ENCODE data around the gene EPHA4. TPM values are rescaled to one million over a fixed set of nuclear protein-coding genes. Genes with fewer than 3 reads are reported as not detected.

The EPHA4 gene
- total RNA-seq, 1 experiment from 2014 or later, result 3.3 TPM

- H3K9ac ChIP-seq (ENCODE audit: low read length), result no peak overlapping the region
- no peaks in the 10 kb centered on the region for H3K36me3 ChIP-seq (ENCODE audit: low read depth, low read length)
- ATAC-seq, result no peak
Observed at GRCh38 chr2:221570321-221570935, 1.7 kb downstream of the EPHA4 start.

GRCh38 chr2:221569871-221570270 lies 2.2 kb downstream of the EPHA4 start:
- H3F3A ChIP-seq (ENCODE audit: low read length, unreplicated experiment), result no peaks in the 10 kb centered on the region
- no peak overlapping the region for H3K27ac ChIP-seq (ENCODE audit: low read length)
- no peak for TF ChIP-seq EZH2 (IDR thresholded peaks at IDR 0.05; ENCODE audit: low read length, unreplicated experiment)
- no peak for TF ChIP-seq EZH2phosphoT487 (IDR thresholded peaks at IDR 0.05; ENCODE audit: borderline replicate concordance, low read length)
- TF ChIP-seq CTCF (conservative IDR thresholded peaks at IDR 0.05; ENCODE audit: low read depth, low read length), result no peak
- ATAC-seq, result no peak
- no peaks in the 10 kb centered on the region for H3K9me2 ChIP-seq (replicated peaks; ENCODE audit: low read length)
- H3K4me2 ChIP-seq (ENCODE audit: low read length), result no peak overlapping the region
- no peaks in the 10 kb centered on the region for H3K36me3 ChIP-seq (ENCODE audit: low read depth, low read length)
- ChIA-PET CTCF (no interaction called here), POLR2A (ENCODE audit: unreplicated experiment) (no interaction called here)
- H3K79me2 ChIP-seq (ENCODE audit: low read length), result no peaks in the 10 kb centered on the region
- no peaks in the 10 kb centered on the region for H3K9me3 ChIP-seq (ENCODE audit: low read length)
- DNase-seq, result no peak
- H3K27me3 ChIP-seq (ENCODE audit: low read length), result peaks cover 16% of the 10 kb centered on the region
- no peak overlapping the region for H3K4me3 ChIP-seq (ENCODE audit: low read length)
- no peak overlapping the region for H3K9ac ChIP-seq (ENCODE audit: low read length)
- peaks cover 18% of the 10 kb centered on the region; the same call in 1 of the 2 replicates for H3K4me1 ChIP-seq (ENCODE audit: insufficient read depth, low read length)
- intact Hi-C loops (cut with micrococcal nuclease), result loop anchor here (5.0 to 10.0 kb wide), 7 partner anchors 53 to 1293 kb away; no protein-coding TSS in a partner anchor
- no peak overlapping the region for H2AFZ ChIP-seq (ENCODE audit: low read length)
- no TSS peak for BruUV-seq (replicated peaks)
- no peaks in the 10 kb centered on the region for H4K20me1 ChIP-seq (ENCODE audit: low read length)

More at GRCh38 chr2:221570321-221570935, 1.7 kb downstream of the EPHA4 start:
- no peaks in the 10 kb centered on the region for H3F3A ChIP-seq (ENCODE audit: low read length, unreplicated experiment)
- peaks cover 22% of the 10 kb centered on the region for H3K27me3 ChIP-seq (ENCODE audit: low read length)
- peak overlapping the region; percentile 96 for H3K4me3 ChIP-seq (ENCODE audit: low read length)
- no peaks in the 10 kb centered on the region for H3K9me3 ChIP-seq (ENCODE audit: low read length)
- no peak overlapping the region for H3K27ac ChIP-seq (ENCODE audit: low read length)
- BruUV-seq (replicated peaks), result no TSS peak
- ChIA-PET POLR2A (ENCODE audit: unreplicated experiment) (no interaction called here), CTCF (no interaction called here)
- intact Hi-C loops (cut with micrococcal nuclease), result loop anchor here (5.0 to 10.0 kb wide), 7 partner anchors 53 to 1293 kb away; no protein-coding TSS in a partner anchor
- peak; percentile 39 for DNase-seq
- H3K9me2 ChIP-seq (replicated peaks; ENCODE audit: low read length), result no peaks in the 10 kb centered on the region
- H3K4me2 ChIP-seq (ENCODE audit: low read length), result peak overlapping the region; percentile 100
- no peak overlapping the region for H2AFZ ChIP-seq (ENCODE audit: low read length)
- H3K79me2 ChIP-seq (ENCODE audit: low read length), result no peaks in the 10 kb centered on the region
- H4K20me1 ChIP-seq (ENCODE audit: low read length), result no peaks in the 10 kb centered on the region
- TF ChIP-seq CTCF (conservative IDR thresholded peaks at IDR 0.05; ENCODE audit: low read depth, low read length) (peak; percentile 43), EZH2 (IDR thresholded peaks at IDR 0.05; ENCODE audit: low read length, unreplicated experiment) (no peak), EZH2phosphoT487 (IDR thresholded peaks at IDR 0.05; ENCODE audit: borderline replicate concordance, low read length) (no peak)
- peaks cover 18% of the 10 kb centered on the region; the same call in 1 of the 2 replicates for H3K4me1 ChIP-seq (ENCODE audit: insufficient read depth, low read length)

- Histone ChIP-seq H3K4me2 (ENCODE audit: low read length) (no peak overlapping the region), H3K4me1 (ENCODE audit: insufficient read depth, low read length) (peaks cover 17% of the 10 kb centered on the region; the same call in 1 of the 2 replicates), H3K79me2 (ENCODE audit: low read length) (no peaks in the 10 kb centered on the region), H3F3A (ENCODE audit: low read length, unreplicated experiment) (no peaks in the 10 kb centered on the region), H4K20me1 (ENCODE audit: low read length) (no peaks in the 10 kb centered on the region), H3K4me3 (ENCODE audit: low read length) (no peak overlapping the region), H3K9ac (ENCODE audit: low read length) (no peak overlapping the region), H3K36me3 (ENCODE audit: low read depth, low read length) (no peaks in the 10 kb centered on the region), H3K27ac (ENCODE audit: low read length) (no peak overlapping the region), H3K27me3 (ENCODE audit: low read length) (peaks cover 12% of the 10 kb centered on the region), H3K9me2 (replicated peaks; ENCODE audit: low read length) (no peaks in the 10 kb centered on the region), H3K9me3 (ENCODE audit: low read length) (no peaks in the 10 kb centered on the region), H2AFZ (ENCODE audit: low read length) (no peak overlapping the region)
- TF ChIP-seq EZH2 (IDR thresholded peaks at IDR 0.05; ENCODE audit: low read length, unreplicated experiment) (no peak), EZH2phosphoT487 (IDR thresholded peaks at IDR 0.05; ENCODE audit: borderline replicate concordance, low read length) (no peak), CTCF (conservative IDR thresholded peaks at IDR 0.05; ENCODE audit: low read depth, low read length) (no peak)
- intact Hi-C loops (cut with micrococcal nuclease), result no loop called here
- DNase-seq (no peak), ATAC-seq (no peak)
- BruUV-seq (replicated peaks), result no TSS peak
- ChIA-PET CTCF (no interaction called here), POLR2A (ENCODE audit: unreplicated experiment) (no interaction called here)
Observed at GRCh38 chr2:221569425-221569845, 2.7 kb downstream of the EPHA4 start.
